SK-N-MC (cell line): Measurements from ENCODE around the gene ZNF335.

Experiments
- EZH2 ChIP-seq: fragments of 200-600 bp; sonication (generic); IDR thresholded peaks from one replicate; pipeline ENCODE4 v1.6.1; 2017; ENCODE audit warnings: antibody characterized with exemption
- FOXP2 ChIP-seq: optimal IDR thresholded peaks from 2 replicates; pipeline ENCODE3; 2011; ENCODE audit warnings: mild to moderate bottlenecking, moderate library complexity; ENCODE audit not compliant: insufficient read depth; ENCODE audit errors: extremely low read length, control extremely low read depth
- POLR2AphosphoS5 ChIP-seq: IDR thresholded peaks from 2 replicates; pipeline ENCODE4 v1.6.1; 2012; ENCODE audit warnings: mild to moderate bottlenecking, low read depth, low read length, borderline replicate concordance

DNA sequence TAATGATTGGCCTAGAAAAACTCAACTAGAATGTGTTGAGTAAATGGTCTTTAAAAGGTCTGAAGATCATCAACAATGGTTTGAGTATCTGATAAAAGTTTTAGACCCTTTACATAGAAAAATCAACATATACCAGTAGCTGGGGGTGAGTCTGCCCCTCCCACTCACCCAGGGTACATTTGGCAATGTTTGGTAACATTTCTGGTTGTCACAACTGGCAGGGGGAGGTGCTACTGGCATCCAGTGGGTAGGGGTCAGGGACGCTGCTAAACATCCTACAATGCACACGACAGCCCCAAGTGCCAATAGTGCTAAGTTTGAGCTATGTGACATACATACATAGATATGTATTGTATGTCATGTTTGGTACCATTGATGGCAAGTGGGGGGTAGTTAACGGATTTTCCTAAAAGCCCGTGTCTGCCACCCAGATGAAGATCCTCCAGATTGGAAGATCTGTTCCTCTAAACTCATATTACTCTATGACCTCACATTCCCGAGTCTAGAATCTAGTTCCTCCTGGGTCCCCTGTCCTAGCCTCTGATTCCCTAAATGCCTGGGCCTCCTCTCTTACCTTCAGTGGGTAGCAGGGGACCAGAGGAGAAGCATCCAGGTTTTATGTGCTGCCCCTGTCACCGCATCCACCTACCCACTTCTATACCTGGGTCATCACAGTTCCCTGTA, 34.2 kb upstream of the ZNF335 start:
- no peak for TF ChIP-seq POLR2AphosphoS5
- TF ChIP-seq EZH2 = no peak
- no peak for TF ChIP-seq FOXP2
